Glutamatergic neuron (in vitro differentiated cells): ENCODE measurements around the gene SGCG. TPM values are rescaled to one million over a fixed set of nuclear protein-coding genes. Genes with fewer than 3 reads are reported as not detected.

Experiments
- DNase-seq: peaks from one replicate; pipeline ENCODE4 v3.0.0; 2022
- H3K27ac Mint-ChIP-seq: one replicate; pipeline ENCODE4 v1.8.0; 2020; ENCODE audit warnings: mild to moderate bottlenecking, mixed read lengths, inconsistent platforms; ENCODE audit not compliant: unreplicated experiment
- H3K27me3 Mint-ChIP-seq: one replicate; pipeline ENCODE4 v1.8.0; 2020; ENCODE audit warnings: mild to moderate bottlenecking, moderate library complexity, mixed read lengths, inconsistent platforms; ENCODE audit not compliant: unreplicated experiment
- H3K36me3 Mint-ChIP-seq: one replicate; pipeline ENCODE4 v1.8.0; 2020; ENCODE audit warnings: mild to moderate bottlenecking, mixed read lengths, inconsistent platforms; ENCODE audit not compliant: unreplicated experiment
- H3K4me1 Mint-ChIP-seq: one replicate; pipeline ENCODE4 v1.8.0; 2020; ENCODE audit warnings: mild to moderate bottlenecking, low read depth, mixed read lengths, inconsistent platforms; ENCODE audit not compliant: unreplicated experiment
- H3K4me3 Mint-ChIP-seq: one replicate; pipeline ENCODE4 v1.8.0; 2020; ENCODE audit warnings: mild to moderate bottlenecking, mixed read lengths, inconsistent platforms; ENCODE audit not compliant: unreplicated experiment
- H3K9me3 Mint-ChIP-seq: one replicate; pipeline ENCODE4 v1.8.0; 2020; ENCODE audit warnings: mild to moderate bottlenecking, moderate library complexity, mixed read lengths, inconsistent platforms; ENCODE audit not compliant: unreplicated experiment
- total RNA-seq: library from RNA; stranded (reverse); fragmentation: NEBNext Ultra II Directional; extraction: Animal tissue kit (Norgen Biotek cat#: 25700); gene quantifications from one replicate; pipeline ENCODE4 v1.2.1, GENCODE V29; 2021; ENCODE audit not compliant: unreplicated experiment
- TF ChIP-seq, protein P1 (sequence below): fragments of 200-600 bp; sonication (generic); IDR thresholded peaks from one replicate; pipeline ENCODE4 v1.5.0; 2021; ENCODE audit not compliant: partially characterized antibody, unreplicated experiment

Gene SGCG
- total RNA-seq, 1 donor from 2014 or later: 2.6 TPM

DNA sequence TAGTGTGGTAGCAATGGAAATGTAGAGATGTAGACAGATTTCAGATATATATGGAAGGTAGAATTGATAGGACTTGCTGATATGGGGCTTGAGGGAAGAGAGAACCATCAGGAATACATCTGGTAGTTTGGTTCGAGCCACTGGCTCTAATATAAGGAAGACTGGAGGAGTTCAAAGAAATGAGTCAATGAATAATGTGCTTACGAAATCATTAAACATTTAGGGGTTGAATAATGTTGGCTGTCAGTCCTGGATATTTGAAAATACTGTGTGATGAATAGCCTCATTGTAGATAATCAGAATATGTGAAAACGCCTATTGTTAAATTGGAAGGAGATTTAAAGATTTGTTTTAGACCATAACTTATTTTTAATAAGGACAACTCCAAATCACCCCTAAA is 21.6 kb downstream of the SGCG start:
- Mint-ChIP-seq H3K27me3 (peaks cover 5% of the 10 kb centered on the region), H3K9me3 (peaks cover 3% of the 10 kb centered on the region), H3K4me1 (peaks cover 13% of the 10 kb centered on the region), H3K36me3 (peaks cover 4% of the 10 kb centered on the region), H3K27ac (no peak overlapping the region), H3K4me3 (no peak overlapping the region)
- TF ChIP-seq, protein P1, sequence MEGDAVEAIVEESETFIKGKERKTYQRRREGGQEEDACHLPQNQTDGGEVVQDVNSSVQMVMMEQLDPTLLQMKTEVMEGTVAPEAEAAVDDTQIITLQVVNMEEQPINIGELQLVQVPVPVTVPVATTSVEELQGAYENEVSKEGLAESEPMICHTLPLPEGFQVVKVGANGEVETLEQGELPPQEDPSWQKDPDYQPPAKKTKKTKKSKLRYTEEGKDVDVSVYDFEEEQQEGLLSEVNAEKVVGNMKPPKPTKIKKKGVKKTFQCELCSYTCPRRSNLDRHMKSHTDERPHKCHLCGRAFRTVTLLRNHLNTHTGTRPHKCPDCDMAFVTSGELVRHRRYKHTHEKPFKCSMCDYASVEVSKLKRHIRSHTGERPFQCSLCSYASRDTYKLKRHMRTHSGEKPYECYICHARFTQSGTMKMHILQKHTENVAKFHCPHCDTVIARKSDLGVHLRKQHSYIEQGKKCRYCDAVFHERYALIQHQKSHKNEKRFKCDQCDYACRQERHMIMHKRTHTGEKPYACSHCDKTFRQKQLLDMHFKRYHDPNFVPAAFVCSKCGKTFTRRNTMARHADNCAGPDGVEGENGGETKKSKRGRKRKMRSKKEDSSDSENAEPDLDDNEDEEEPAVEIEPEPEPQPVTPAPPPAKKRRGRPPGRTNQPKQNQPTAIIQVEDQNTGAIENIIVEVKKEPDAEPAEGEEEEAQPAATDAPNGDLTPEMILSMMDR: no peak
- no peak for DNase-seq

DNA sequence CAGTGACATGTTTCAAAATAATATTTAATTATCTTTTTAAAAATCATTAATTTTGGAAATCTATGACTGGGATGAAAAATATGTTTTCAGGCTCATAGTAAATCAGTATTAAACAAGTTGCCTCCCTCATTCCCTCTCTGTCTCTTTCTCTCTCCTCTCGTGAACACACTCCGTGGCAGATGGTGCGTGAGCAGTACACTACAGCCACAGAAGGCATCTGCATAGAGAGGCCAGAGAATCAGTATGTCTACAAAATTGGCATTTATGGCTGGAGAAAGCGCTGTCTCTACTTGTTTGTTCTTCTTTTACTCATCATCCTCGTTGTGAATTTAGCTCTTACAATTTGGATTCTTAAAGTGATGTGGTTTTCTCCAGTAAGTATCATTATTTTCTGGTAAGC is 22.7 kb downstream of the SGCG start:
- peaks cover 5% of the 10 kb centered on the region for H3K36me3 Mint-ChIP-seq
- peaks cover 5% of the 10 kb centered on the region for H3K27me3 Mint-ChIP-seq
- peaks cover 3% of the 10 kb centered on the region for H3K9me3 Mint-ChIP-seq
- H3K4me3 Mint-ChIP-seq: peak overlapping the region; percentile 37
- TF ChIP-seq, protein P1: no peak
- DNase-seq: peak; percentile 50
- H3K27ac Mint-ChIP-seq: peak overlapping the region; percentile 69
- peaks cover 13% of the 10 kb centered on the region for H3K4me1 Mint-ChIP-seq

DNA sequence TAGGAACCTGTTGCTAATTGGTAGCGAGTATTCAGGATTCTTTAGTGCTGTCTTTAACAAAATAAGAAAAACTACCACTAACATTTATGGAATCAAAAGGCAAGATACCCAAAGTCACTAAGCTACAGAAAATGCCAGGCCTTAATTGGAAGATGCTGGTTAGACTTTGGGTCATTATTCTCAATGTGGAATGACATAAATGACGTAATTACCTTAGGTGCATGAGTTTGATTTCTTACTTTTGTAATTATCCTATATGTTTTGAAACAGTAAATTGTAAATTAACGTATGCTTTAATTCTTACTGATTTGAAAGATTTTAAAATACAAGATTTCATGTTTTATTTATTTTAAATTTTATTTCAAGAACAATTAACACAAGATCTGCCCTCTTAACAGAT is 25.0 kb downstream of the SGCG start:
- Mint-ChIP-seq H3K27ac (no peak overlapping the region), H3K4me1 (peaks cover 13% of the 10 kb centered on the region), H3K36me3 (peaks cover 5% of the 10 kb centered on the region), H3K9me3 (peaks cover 1% of the 10 kb centered on the region), H3K4me3 (no peak overlapping the region), H3K27me3 (peaks cover 4% of the 10 kb centered on the region)
- TF ChIP-seq, protein P1: no peak
- DNase-seq: no peak

DNA sequence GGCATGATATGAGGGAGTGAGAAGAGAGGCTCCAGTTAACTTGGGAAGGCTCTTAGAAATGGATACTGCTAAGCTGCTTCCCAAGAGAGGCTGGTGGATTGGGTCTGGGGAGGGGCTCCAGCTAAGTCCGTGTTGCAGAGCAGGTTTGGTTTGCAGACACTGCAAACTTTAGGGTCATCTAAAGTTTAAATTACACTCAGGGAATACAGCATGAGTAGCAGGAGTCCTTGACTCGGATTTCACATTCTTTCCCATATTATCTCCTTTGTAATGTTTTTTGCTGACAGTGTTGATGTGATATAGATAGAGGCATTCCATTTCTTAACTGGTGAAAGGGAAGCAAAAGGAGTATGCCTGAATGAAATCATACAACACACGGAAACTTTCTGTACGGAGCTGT is 31.9 kb downstream of the SGCG start:
- no peak overlapping the region for H3K4me3 Mint-ChIP-seq
- TF ChIP-seq, protein P1: no peak
- no peaks in the 10 kb centered on the region for H3K9me3 Mint-ChIP-seq
- no peak for DNase-seq
- H3K36me3 Mint-ChIP-seq: peaks cover 7% of the 10 kb centered on the region
- H3K27ac Mint-ChIP-seq: no peak overlapping the region
- H3K27me3 Mint-ChIP-seq: no peaks in the 10 kb centered on the region
- H3K4me1 Mint-ChIP-seq: no peaks in the 10 kb centered on the region

DNA sequence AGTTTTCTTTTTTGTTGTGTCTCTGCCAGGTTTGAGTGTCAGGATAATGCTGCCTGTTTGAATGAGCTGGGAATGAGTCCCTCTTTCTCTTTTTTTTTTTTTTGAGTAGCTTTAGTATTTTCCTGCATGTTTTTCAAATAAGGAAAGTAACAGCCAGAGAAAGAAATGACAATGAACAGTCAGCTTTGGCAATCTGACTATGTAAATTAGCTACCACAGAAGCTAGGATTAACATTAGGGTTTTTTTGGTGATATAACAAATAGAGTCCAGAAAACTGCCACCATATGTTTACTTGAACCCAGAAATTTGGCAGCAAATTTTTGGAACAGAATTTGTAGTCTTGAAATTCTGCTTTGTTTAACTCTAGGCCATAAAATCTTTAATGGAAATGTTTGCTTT is 50.5 kb downstream of the SGCG start:
- TF ChIP-seq, protein P1: no peak
- H3K27ac Mint-ChIP-seq: no peak overlapping the region
- no peak for DNase-seq

More for the DNA sequence above, 50.5 kb downstream of the SGCG start:
- H3K36me3 Mint-ChIP-seq: no peaks in the 10 kb centered on the region
- H3K4me3 Mint-ChIP-seq: no peak overlapping the region
- no peaks in the 10 kb centered on the region for H3K4me1 Mint-ChIP-seq
- H3K9me3 Mint-ChIP-seq: no peaks in the 10 kb centered on the region
- peaks cover 2% of the 10 kb centered on the region for H3K27me3 Mint-ChIP-seq
